ENCODE results near the gene SIAH3. TPM values are rescaled to one million over a fixed set of nuclear protein-coding genes. Genes with fewer than 3 reads are reported as not detected.

Gene SIAH3
- total RNA-seq, 1 experiment from 2014 or later = not detected

GRCh38 chr13:45748941-45749759 lies 102.4 kb downstream of the SIAH3 start:
- no peak for TF ChIP-seq CTCF (conservative IDR thresholded peaks at IDR 0.05)
- H2BK20ac ChIP-seq (ENCODE audit: low read depth, low read length, poor library complexity, severe bottlenecking) = no peak overlapping the region
- no peaks in the 10 kb centered on the region for H3K79me1 ChIP-seq (ENCODE audit: insufficient read depth, low read depth, low read length, poor library complexity, severe bottlenecking)
- no peak overlapping the region for H3K4ac ChIP-seq (ENCODE audit: low read depth, low read length)
- Mint-ChIP-seq H3K36me3 (ENCODE audit: insufficient read depth in 1 of 3, low read depth in 3 of 3) (peaks cover 0 to 3% (median 0%) of the 10 kb centered on the region in 3 experiments; a peak in 2 of 7 replicates), H3K9me3 (no peaks in the 10 kb centered on the region), H3K27me3 (ENCODE audit: low read depth) (no peaks in the 10 kb centered on the region; the same call in 1 of the 2 replicates), H3K4me1 (peaks cover 16% of the 10 kb centered on the region in 2 experiments), H3K4me3 (no peak overlapping the region), H3K27ac (peak overlapping the region in 1 of 3 experiments; percentile 14; a peak in 1 of 7 replicates)
- no peaks in the 10 kb centered on the region for H3K79me2 ChIP-seq (ENCODE audit: insufficient read depth, low read length)
- no peak overlapping the region for H3K14ac ChIP-seq (ENCODE audit: insufficient read depth, low read length)
- H2AK5ac ChIP-seq (ENCODE audit: insufficient read length, low read length) = no peak overlapping the region
- H3T11ph ChIP-seq (ENCODE audit: low read length) = no peak overlapping the region
- no peaks in the 10 kb centered on the region for H4K20me1 ChIP-seq (ENCODE audit: control insufficient read depth, insufficient read depth, insufficient read length)
- H3K4me2 ChIP-seq (ENCODE audit: insufficient read depth, insufficient read length, low read length) = no peak overlapping the region
- no peak overlapping the region for H2AFZ ChIP-seq (ENCODE audit: low read length)
- H2BK12ac ChIP-seq (ENCODE audit: insufficient read length, low read depth, low read length) = no peak overlapping the region
- no peak overlapping the region for H4K5ac ChIP-seq (ENCODE audit: insufficient read length, low read depth, low read length)
- no peak overlapping the region for H2BK120ac ChIP-seq (ENCODE audit: low read depth, low read length, poor library complexity, severe bottlenecking)
- H3K4me1 ChIP-seq (ENCODE audit: insufficient read depth, low read length) = peaks cover 6% of the 10 kb centered on the region; the same call in 1 of the 2 replicates
- H4K91ac ChIP-seq (ENCODE audit: insufficient read length, low read depth, low read length) = no peak overlapping the region
- no peak overlapping the region for H3K9ac ChIP-seq (ENCODE audit: extremely low read depth, insufficient read length, low read length)
- H3K18ac ChIP-seq (ENCODE audit: insufficient read length, low read depth, low read length) = no peak overlapping the region
- no peak overlapping the region for H2BK15ac ChIP-seq (ENCODE audit: low read depth, low read length)
- no peaks in the 10 kb centered on the region for H3K9me3 ChIP-seq (ENCODE audit: control insufficient read depth, low read depth, low read length)
- WGBS (ENCODE audit: extremely low coverage, insufficient read length, low lambda C conversion rate) = no CpG with 5 or more reads among the region's 13 CpGs
- H3K56ac ChIP-seq (ENCODE audit: insufficient read length, low read depth, low read length) = no peak overlapping the region
- no peaks in the 10 kb centered on the region for H3K27me3 ChIP-seq (ENCODE audit: insufficient read depth, low read length)
- no peaks in the 10 kb centered on the region for H3K23me2 ChIP-seq (ENCODE audit: insufficient read length, low read depth, low read length, poor library complexity, severe bottlenecking)
- H2BK5ac ChIP-seq (ENCODE audit: insufficient read length, low read length) = no peak overlapping the region
- H4K8ac ChIP-seq (replicated peaks; ENCODE audit: insufficient read length, low read depth, low read length) = no peak overlapping the region
- H3K23ac ChIP-seq (ENCODE audit: insufficient read length, low read depth, low read length) = no peak overlapping the region
- H3K27ac ChIP-seq (ENCODE audit: insufficient read length, low read depth, low read length) = no peak overlapping the region
- DNase-seq = no peak
